Neuron (in vitro differentiated cells): Measurements from ENCODE around the gene RAB11FIP5.

Experiments used
- H2AFZ ChIP-seq: one replicate; pipeline ENCODE4 v1.6.1; 2013; ENCODE audit warnings: low read depth, mild to moderate bottlenecking, inconsistent platforms, low read length, moderate library complexity
- H3K27me3 ChIP-seq: one replicate; pipeline ENCODE4 v1.6.1; 2013; ENCODE audit warnings: low read length; ENCODE audit not compliant: insufficient read depth
- H3K36me3 ChIP-seq: one replicate; pipeline ENCODE4 v1.6.1; 2013; ENCODE audit warnings: low read length; ENCODE audit not compliant: insufficient read depth
- H3K4me1 ChIP-seq: one replicate; pipeline ENCODE4 v1.6.1; 2013; ENCODE audit warnings: low read length; ENCODE audit not compliant: insufficient read depth
- H3K4me3 ChIP-seq: 2 replicates; pipeline ENCODE4 v1.5.1; 2013; ENCODE audit warnings: mild to moderate bottlenecking, low read length, moderate library complexity
- H3K9me3 ChIP-seq: one replicate; pipeline ENCODE4 v1.6.1; 2013; ENCODE audit warnings: low read length

RAB11FIP5 gene

DNA sequence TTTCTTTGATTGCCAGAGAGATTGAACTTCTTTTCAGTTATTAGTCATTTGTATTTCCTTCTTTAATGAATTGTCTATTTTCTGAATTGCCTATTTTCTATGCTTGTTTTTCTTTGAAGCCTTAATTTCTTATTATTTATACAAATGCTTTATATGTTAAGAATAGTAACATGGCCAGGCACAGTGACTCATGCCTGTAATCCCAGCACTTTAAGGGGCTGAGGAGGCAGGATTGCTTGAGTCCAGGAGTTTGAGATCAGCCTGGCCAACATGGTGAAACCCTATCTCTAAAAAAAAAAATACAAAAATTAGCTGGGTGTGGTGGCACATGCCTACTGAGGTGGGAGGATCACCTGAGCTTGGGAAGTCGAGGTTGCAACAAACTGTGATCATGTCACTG lies 4.7 kb upstream of the RAB11FIP5 start:
- peaks cover 2% of the 10 kb centered on the region for H3K9me3 ChIP-seq
- H3K4me3 ChIP-seq: no peak overlapping the region
- no peak overlapping the region for H2AFZ ChIP-seq
- peaks cover 3% of the 10 kb centered on the region for H3K27me3 ChIP-seq
- no peaks in the 10 kb centered on the region for H3K4me1 ChIP-seq
- no peaks in the 10 kb centered on the region for H3K36me3 ChIP-seq

GRCh38 chr2:73116182-73116960 lies 3.6 kb upstream of the RAB11FIP5 start:
- H2AFZ ChIP-seq: no peak overlapping the region
- peaks cover 3% of the 10 kb centered on the region for H3K27me3 ChIP-seq
- H3K4me3 ChIP-seq: no peak overlapping the region
- H3K9me3 ChIP-seq: peaks cover 2% of the 10 kb centered on the region
- H3K4me1 ChIP-seq: peaks cover 4% of the 10 kb centered on the region
- no peaks in the 10 kb centered on the region for H3K36me3 ChIP-seq

DNA sequence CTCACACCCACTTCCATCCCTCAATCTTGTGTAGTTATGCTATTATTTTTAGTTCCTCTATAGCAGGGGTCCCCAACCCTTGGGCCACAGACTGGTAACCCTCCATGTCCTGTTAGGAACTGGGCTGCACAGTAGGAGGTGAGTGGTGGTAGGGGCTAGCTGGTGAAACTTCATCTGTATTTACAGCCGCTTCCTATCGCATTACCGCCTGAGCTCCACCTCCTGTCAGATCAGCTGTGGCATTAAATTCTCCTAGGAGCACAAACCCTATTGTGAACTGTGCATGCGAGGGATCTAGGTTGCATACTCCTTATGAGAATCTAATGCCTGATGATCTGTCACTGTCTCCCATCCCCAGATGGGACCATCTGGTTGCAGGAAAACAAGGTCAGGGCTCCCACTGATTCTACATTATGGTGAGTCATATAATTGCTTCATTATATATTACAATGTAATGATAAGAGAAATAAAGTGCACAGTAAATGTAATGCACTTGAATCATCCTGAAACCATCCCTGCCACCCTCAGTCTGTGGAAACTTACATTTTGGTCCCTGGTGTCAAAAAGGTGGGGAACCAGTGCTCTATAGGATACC lies 1.6 kb upstream of the RAB11FIP5 start:
- H3K4me1 ChIP-seq: peaks cover 10% of the 10 kb centered on the region

DNA sequence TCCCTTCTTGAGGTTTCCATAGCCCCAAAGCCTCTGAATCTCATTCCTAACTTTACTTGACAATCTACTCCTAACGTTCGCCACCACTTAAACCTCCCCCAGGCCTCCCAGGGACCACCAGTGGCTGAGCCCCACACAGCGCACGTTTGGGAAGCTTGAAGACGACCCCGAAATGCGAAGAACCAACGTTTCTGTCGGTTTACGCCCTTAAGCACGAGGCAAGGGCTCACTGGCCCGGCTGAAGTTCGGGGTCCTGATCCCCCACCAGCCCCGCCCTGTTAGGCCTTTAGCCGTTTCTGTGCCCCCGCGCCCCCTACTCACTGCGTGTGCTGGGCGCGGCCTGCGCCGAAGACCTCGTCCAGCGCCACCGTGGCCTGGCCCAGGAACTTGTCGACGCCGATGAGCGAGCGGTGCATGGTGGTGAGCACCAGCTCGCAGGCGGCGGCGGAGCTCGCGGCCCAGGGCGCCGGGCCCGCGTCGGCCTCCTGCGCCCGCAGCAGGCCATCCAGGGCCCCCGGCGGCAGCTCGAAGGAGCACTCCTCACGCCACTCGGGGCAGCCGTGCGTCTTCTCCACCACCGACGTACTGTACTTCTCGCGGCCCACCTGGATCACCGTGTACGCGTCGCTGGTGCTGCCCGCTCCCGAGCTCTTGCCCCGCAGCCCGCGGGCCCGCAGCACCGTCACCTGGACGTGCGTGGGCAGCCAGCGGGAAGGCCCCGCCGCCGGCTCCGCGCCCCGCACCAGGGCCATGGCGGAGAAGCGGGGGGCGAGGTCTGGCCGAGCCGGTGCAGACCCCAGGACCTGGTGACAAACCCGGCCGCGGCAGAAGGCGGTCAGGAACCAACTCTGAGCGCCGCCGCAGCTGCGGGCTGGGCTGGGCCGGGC lies 479 bp downstream of the RAB11FIP5 start:
- Histone ChIP-seq H3K9me3 (peaks cover 2% of the 10 kb centered on the region), H3K27me3 (peaks cover 3% of the 10 kb centered on the region)

More for the DNA sequence above, 1.6 kb upstream of the RAB11FIP5 start:
- Histone ChIP-seq H2AFZ (no peak overlapping the region), H3K27me3 (peaks cover 3% of the 10 kb centered on the region), H3K4me3 (no peak overlapping the region), H3K9me3 (peaks cover 2% of the 10 kb centered on the region), H3K36me3 (no peaks in the 10 kb centered on the region)

GRCh38 chr2:73111073-73112025 lies 1.4 kb downstream of the RAB11FIP5 start:
- Histone ChIP-seq H3K27me3 (no peaks in the 10 kb centered on the region), H3K9me3 (peaks cover 2% of the 10 kb centered on the region), H3K4me1 (peaks cover 10% of the 10 kb centered on the region), H2AFZ (peak overlapping the region; percentile 97), H3K36me3 (no peaks in the 10 kb centered on the region), H3K4me3 (peak overlapping the region; percentile 66)

More for the DNA sequence above, 479 bp downstream of the RAB11FIP5 start:
- Histone ChIP-seq H3K36me3 (no peaks in the 10 kb centered on the region), H2AFZ (peak overlapping the region; percentile 97), H3K4me3 (peak overlapping the region; percentile 66), H3K4me1 (peaks cover 10% of the 10 kb centered on the region)

DNA sequence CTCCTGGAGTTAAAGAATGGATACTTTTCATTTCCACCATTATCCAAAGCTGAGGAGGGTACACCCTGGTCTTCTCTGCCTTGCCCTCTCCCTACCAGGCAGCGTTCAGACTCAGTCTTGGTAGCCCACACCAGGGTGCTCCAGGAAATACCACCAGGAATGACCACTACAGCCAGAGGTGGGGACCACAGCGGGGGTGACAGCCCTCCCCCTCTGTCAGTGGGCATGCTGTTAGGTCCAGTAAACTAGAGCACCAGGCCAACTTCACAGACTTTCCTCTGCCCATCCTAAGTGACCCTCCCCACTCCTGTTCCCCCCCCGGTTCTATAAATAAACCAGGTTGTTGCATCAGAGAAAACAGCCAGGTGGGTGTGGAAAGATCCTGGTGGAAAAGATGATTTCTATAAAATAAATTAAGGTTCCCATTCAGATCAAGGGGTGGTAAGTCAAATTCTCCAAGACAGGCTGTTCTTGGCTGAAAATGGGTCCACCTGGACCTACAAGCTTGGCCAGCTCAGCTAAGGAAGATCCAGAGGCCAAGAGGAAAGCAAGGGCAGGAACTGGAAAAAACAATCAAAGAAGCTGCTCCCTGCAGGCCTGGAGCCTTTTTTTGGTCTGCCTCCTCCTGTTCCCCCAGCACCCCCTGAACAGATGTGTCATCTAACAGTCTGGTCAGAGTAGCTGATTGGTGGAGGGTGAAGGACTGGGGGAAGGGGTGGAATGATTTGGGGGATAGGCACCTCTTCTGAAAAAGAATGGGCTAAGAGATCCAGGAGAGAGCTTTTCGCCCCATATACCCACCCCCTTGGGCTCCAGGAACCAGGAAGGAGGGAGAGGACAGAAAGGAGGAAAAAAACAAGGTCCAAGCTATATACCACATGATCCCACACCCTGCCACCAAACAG lies 2.3 kb downstream of the RAB11FIP5 start:
- Histone ChIP-seq H3K27me3 (no peaks in the 10 kb centered on the region), H3K36me3 (no peaks in the 10 kb centered on the region), H2AFZ (no peak overlapping the region), H3K9me3 (peaks cover 2% of the 10 kb centered on the region), H3K4me3 (no peak overlapping the region), H3K4me1 (peaks cover 10% of the 10 kb centered on the region)

DNA sequence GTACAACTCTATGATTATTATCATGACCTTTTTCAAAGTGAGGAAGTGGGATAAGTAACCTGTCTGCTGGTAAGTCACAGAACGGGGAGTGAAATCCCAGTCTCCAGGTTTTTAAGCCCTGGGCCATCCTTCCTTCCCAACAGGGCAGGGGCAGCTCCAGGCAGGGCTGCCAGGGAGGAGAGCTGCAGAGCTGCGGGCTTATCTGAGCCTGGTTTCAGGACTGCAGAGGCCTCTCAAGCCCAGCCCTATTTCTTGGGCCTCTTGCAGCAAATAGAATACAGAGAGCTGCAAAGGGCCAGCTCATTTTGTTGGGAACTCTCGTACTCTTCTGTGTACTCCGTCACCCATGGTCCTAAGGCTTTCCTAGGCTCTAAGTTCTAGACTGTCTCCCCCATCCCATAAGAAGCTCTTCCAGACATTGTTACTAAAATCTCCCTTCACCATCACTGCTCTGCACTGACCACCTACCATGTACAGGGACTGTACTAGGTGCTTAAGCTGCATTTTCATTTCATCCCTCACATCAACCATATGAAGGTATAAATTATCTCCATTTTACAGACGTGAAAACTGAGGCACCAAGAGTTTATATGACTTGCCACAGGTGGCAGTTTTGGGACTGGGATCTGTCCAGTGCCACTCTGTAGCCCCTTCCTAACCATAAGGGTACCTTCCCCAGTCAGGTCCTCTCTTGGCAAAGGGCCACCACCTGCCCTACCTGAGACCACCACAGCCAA lies 3.1 kb downstream of the RAB11FIP5 start:
- Histone ChIP-seq H3K27me3 (no peaks in the 10 kb centered on the region), H2AFZ (no peak overlapping the region), H3K4me1 (peaks cover 10% of the 10 kb centered on the region), H3K36me3 (no peaks in the 10 kb centered on the region), H3K9me3 (no peaks in the 10 kb centered on the region), H3K4me3 (no peak overlapping the region)

GRCh38 chr2:73107211-73107926 lies 5.4 kb downstream of the RAB11FIP5 start:
- Histone ChIP-seq H3K27me3 (no peaks in the 10 kb centered on the region), H3K4me3 (no peak overlapping the region), H3K9me3 (no peaks in the 10 kb centered on the region), H3K4me1 (peaks cover 10% of the 10 kb centered on the region), H2AFZ (no peak overlapping the region), H3K36me3 (no peaks in the 10 kb centered on the region)

DNA sequence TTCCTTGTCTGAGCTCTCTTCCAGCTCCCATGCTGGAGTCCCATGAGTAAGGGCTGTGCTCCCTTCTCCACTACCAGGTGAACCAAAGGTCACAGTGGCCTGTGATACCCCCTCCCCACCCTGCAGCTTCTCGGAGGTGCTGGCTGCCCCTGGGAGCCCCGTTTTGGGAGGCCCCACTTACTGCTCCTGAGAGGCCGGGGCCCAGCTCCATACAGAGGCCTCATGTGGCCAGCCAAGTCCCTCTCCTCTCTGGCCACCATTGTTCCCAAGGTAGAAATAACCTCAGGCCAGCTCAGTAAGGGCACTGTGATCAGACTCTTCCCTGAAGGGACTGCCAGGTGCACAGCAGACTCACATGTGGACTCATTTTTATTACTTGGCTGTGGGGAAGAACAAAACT lies 6.0 kb downstream of the RAB11FIP5 start:
- Histone ChIP-seq H2AFZ (no peak overlapping the region), H3K27me3 (no peaks in the 10 kb centered on the region), H3K4me1 (peaks cover 10% of the 10 kb centered on the region), H3K4me3 (no peak overlapping the region), H3K36me3 (no peaks in the 10 kb centered on the region), H3K9me3 (no peaks in the 10 kb centered on the region)

DNA sequence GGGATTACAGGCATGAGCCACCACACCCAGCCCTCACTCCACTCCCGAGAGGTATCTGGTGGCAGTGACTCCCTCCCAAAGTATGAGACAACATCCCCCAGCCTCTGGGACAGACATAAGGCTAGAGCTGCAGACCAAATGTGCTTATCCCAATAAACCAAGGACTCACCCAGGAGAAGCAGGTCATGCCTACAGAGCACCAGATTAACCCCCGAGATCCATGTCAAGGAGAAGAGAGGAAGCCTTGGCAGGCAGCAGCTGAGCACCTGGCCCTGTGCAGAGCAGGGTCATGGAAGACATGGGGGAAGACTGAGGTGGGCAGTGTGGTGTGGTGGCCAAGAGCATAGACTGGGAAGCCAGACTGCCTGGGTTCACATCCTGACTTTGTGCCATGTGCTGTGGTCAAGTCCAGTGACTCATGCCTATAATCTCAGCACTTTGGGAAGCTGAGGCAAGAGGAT lies 7.2 kb downstream of the RAB11FIP5 start:
- Histone ChIP-seq H3K4me1 (no peaks in the 10 kb centered on the region), H3K4me3 (no peak overlapping the region), H2AFZ (no peak overlapping the region), H3K36me3 (no peaks in the 10 kb centered on the region), H3K27me3 (no peaks in the 10 kb centered on the region), H3K9me3 (no peaks in the 10 kb centered on the region)

- Histone ChIP-seq H3K9me3 (no peaks in the 10 kb centered on the region), H3K4me3 (no peak overlapping the region), H3K36me3 (no peaks in the 10 kb centered on the region), H3K27me3 (no peaks in the 10 kb centered on the region), H3K4me1 (no peaks in the 10 kb centered on the region), H2AFZ (no peak overlapping the region)
Observed at GRCh38 chr2:73104933-73105332, 7.8 kb downstream of the RAB11FIP5 start.
